H1 (cell line): ENCODE data around the gene FMNL2. TPM values are rescaled to one million over a fixed set of nuclear protein-coding genes. Genes with fewer than 3 reads are reported as not detected.

Experiments used
- CTCF ChIA-PET: fragments of 300-600 bp; sonication (Branson Sonifier 250); formaldehyde crosslinking; loops from one replicate; lab custom pipeline; 2021; ENCODE audit not compliant: partially characterized antibody; lab: Charles Lee
- POLR2A ChIA-PET: fragments of 300-600 bp; sonication (Branson Sonifier 250); formaldehyde crosslinking; loops from one replicate; lab custom pipeline; 2021; ENCODE audit warnings: inconsistent platforms; ENCODE audit not compliant: partially characterized antibody; lab: Charles Lee
- DNase-seq, 2 experiments: peaks; one replicate each; pipeline versions ENCODE4 v3.0.0 to v3.0.0-alpha.2; 2010 to 2022; ENCODE audit warnings: low spot score in 2 of 2, low read depth in 1 of 2, mixed read lengths in 1 of 2
- FAIRE-seq: peaks from 2 replicates; lab custom pipeline; 2011; peaks lifted over from hg19 to GRCh38; lab: Jason Lieb, UNC
- H2AFZ ChIP-seq: 2 replicates; pipeline ENCODE4 v1.8.1; 2012; ENCODE audit warnings: low read length, inconsistent platforms
- H2AK5ac ChIP-seq: 2 replicates; pipeline ENCODE4 v1.6.1; 2013; ENCODE audit warnings: low read depth, low read length
- H2BK120ac ChIP-seq: replicated peaks from 2 replicates; pipeline ENCODE3; 2013; ENCODE audit warnings: low read depth, low read length, inconsistent platforms
- H2BK12ac ChIP-seq: 2 replicates; pipeline ENCODE4 v1.6.1; 2013; ENCODE audit warnings: low read depth, low read length
- H2BK15ac ChIP-seq: 2 replicates; pipeline ENCODE4 v1.6.1; 2013; ENCODE audit warnings: low read length
- H2BK20ac ChIP-seq: 2 replicates; pipeline ENCODE4 v1.6.1; 2013; ENCODE audit warnings: low read length
- H2BK5ac ChIP-seq: 2 replicates; pipeline ENCODE4 v1.6.1; 2013; ENCODE audit warnings: low read depth, low read length
- H3K14ac ChIP-seq: 2 replicates; pipeline ENCODE4 v1.6.1; 2013; ENCODE audit warnings: inconsistent platforms; ENCODE audit not compliant: insufficient read length
- H3K18ac ChIP-seq: 2 replicates; pipeline ENCODE4 v1.6.1; 2013; ENCODE audit warnings: low read length; ENCODE audit errors: extremely low read depth
- H3K23ac ChIP-seq: 2 replicates; pipeline ENCODE4 v1.6.1; 2013; ENCODE audit warnings: inconsistent platforms; ENCODE audit not compliant: insufficient read length
- H3K23me2 ChIP-seq: 2 replicates; pipeline ENCODE4 v1.6.1; 2013; ENCODE audit warnings: low read depth, low read length
- H3K27ac ChIP-seq: 2 replicates; pipeline ENCODE4 v1.6.1; 2011; ENCODE audit warnings: low read depth, low read length, inconsistent platforms
- H3K27me3 ChIP-seq, 4 experiments: replicated peaks in 1 of 4; 1 replicate in 1 of 4; 2 replicates in 3 of 4; pipeline versions ENCODE4 v1.6.1 to v1.8.1; 2011 to 2013; ENCODE audit warnings: low read length in 3 of 4, mild to moderate bottlenecking in 3 of 4, inconsistent platforms in 2 of 4, mixed read lengths in 2 of 4, moderate library complexity in 1 of 4; ENCODE audit not compliant: control insufficient read depth in 3 of 4, insufficient read depth in 3 of 4; ENCODE audit errors: extremely low read depth in 1 of 4
- H3K36me3 ChIP-seq, 4 experiments: 2 replicates each; pipeline versions ENCODE4 v1.6.1 to v1.8.1; 2011 to 2013; ENCODE audit warnings: mild to moderate bottlenecking in 4 of 4, low read length in 3 of 4, moderate library complexity in 2 of 4, control low read depth in 1 of 4, inconsistent platforms in 1 of 4; ENCODE audit not compliant: insufficient read depth in 4 of 4, control insufficient read depth in 2 of 4
- H3K4ac ChIP-seq: replicated peaks from 2 replicates; pipeline ENCODE3; 2013; ENCODE audit warnings: low read length, low read depth, mixed read lengths, inconsistent platforms; ENCODE audit not compliant: insufficient read length
- H3K4me1 ChIP-seq, 4 experiments: replicated peaks in 1 of 4; 1 replicate in 1 of 4; 2 replicates in 3 of 4; pipeline versions ENCODE4 v1.6.1 to v1.8.1; 2011 to 2013; ENCODE audit warnings: low read length in 3 of 4, inconsistent platforms in 2 of 4, mixed read lengths in 1 of 4; ENCODE audit not compliant: insufficient read depth in 4 of 4, control insufficient read depth in 3 of 4
- H3K4me2 ChIP-seq, 2 experiments: 2 replicates each; pipeline versions ENCODE4 v1.6.1 to v1.8.1; 2011 to 2013; ENCODE audit warnings: low read depth in 2 of 2, low read length in 2 of 2, control low read depth in 1 of 2, inconsistent platforms in 1 of 2, mild to moderate bottlenecking in 1 of 2; ENCODE audit not compliant: insufficient read depth in 1 of 2
- H3K4me3 ChIP-seq, 4 experiments: fragments of 200-600, 300-600 bp in 1 of 4; sonication (generic), shearing (Covaris generic), sonication (Bioruptor Twin) in 1 of 4; 2 replicates each; pipeline versions ENCODE4 v1.5.1 to v1.8.1; 2011 to 2016; ENCODE audit warnings: low read length in 4 of 4, low read depth in 3 of 4, control low read depth in 2 of 4, inconsistent platforms in 2 of 4, mild to moderate bottlenecking in 2 of 4, mixed read lengths in 1 of 4, moderate library complexity in 1 of 4; ENCODE audit not compliant: insufficient read depth in 2 of 4; ENCODE audit errors: extremely low read depth in 1 of 4
- H3K56ac ChIP-seq: replicated peaks from 2 replicates; pipeline ENCODE3; 2013; ENCODE audit warnings: low read depth, mild to moderate bottlenecking, mixed read lengths, low read length, inconsistent platforms; ENCODE audit not compliant: insufficient read length
- H3K79me1 ChIP-seq: 2 replicates; pipeline ENCODE4 v1.6.1; 2013; ENCODE audit warnings: low read depth, low read length, control low read depth
- H3K79me2 ChIP-seq, 2 experiments: 2 replicates each; pipeline versions ENCODE4 v1.6.1 to v1.8.1; 2012 to 2013; ENCODE audit warnings: low read length in 2 of 2, mild to moderate bottlenecking in 2 of 2, inconsistent platforms in 1 of 2; ENCODE audit not compliant: insufficient read depth in 2 of 2, control insufficient read depth in 1 of 2
- H3K9ac ChIP-seq, 4 experiments: replicated peaks in 1 of 4; 1 replicate in 1 of 4; 2 replicates in 3 of 4; pipeline versions ENCODE4 v1.6.1 to v1.8.1; 2011 to 2013; ENCODE audit warnings: low read depth in 3 of 4, low read length in 3 of 4, control low read depth in 2 of 4, mild to moderate bottlenecking in 2 of 4, moderate library complexity in 2 of 4, inconsistent platforms in 1 of 4; ENCODE audit errors: extremely low read depth in 1 of 4
- H3K9me3 ChIP-seq, 2 experiments: 2 replicates each; pipeline versions ENCODE4 v1.6.1 to v1.8.1; 2012 to 2013; ENCODE audit warnings: mild to moderate bottlenecking in 2 of 2, moderate library complexity in 2 of 2, control low read depth in 1 of 2, inconsistent platforms in 1 of 2, low read depth in 1 of 2, low read length in 1 of 2, mixed read lengths in 1 of 2; ENCODE audit not compliant: insufficient read depth in 2 of 2
- H4K20me1 ChIP-seq, 2 experiments: replicated peaks in 1 of 2; 2 replicates each; pipeline versions ENCODE3 to v1.8.1; 2011 to 2013; ENCODE audit warnings: inconsistent platforms in 2 of 2, low read length in 2 of 2, mild to moderate bottlenecking in 1 of 2; ENCODE audit not compliant: insufficient read depth in 2 of 2, control insufficient read depth in 1 of 2
- H4K5ac ChIP-seq: 2 replicates; pipeline ENCODE4 v1.6.1; 2013; ENCODE audit warnings: low read length, low read depth, mixed read lengths, inconsistent platforms; ENCODE audit not compliant: insufficient read length
- H4K8ac ChIP-seq: 2 replicates; pipeline ENCODE4 v1.8.0; 2013; ENCODE audit warnings: mild to moderate bottlenecking, moderate library complexity, low read length, inconsistent platforms; ENCODE audit not compliant: insufficient read depth; ENCODE audit errors: extremely low read depth
- H4K91ac ChIP-seq: replicated peaks from 2 replicates; pipeline ENCODE3; 2013; ENCODE audit warnings: low read length, mixed read lengths, inconsistent platforms; ENCODE audit not compliant: insufficient read length
- NANOG ChIP-seq: IDR thresholded peaks from 2 replicates; pipeline ENCODE4 v1.6.1; 2011; ENCODE audit warnings: low read length, low read depth, mild to moderate bottlenecking, inconsistent platforms; ENCODE audit not compliant: insufficient read depth, poor library complexity, severe bottlenecking
- POLR2AphosphoS5 ChIP-seq: IDR thresholded peaks from 2 replicates; pipeline ENCODE4 v1.6.1; 2011; ENCODE audit warnings: low read depth, low read length
- WGBS, 2 experiments: shearing (Covaris generic) in 1 of 2; methylation state at CpG; one replicate each; pipeline versions ENCODE4 v1.1.6 to v1.1.7; 2013 to 2015; ENCODE audit warnings: low lambda C conversion rate in 2 of 2, mixed read lengths in 2 of 2, inconsistent platforms in 1 of 2, low coverage in 1 of 2, missing lambda C conversion rate in 1 of 2; ENCODE audit not compliant: insufficient replicate concordance in 2 of 2, insufficient coverage in 1 of 2, insufficient read length in 1 of 2; ENCODE audit errors: extremely low coverage in 1 of 2, missing lambda C conversion rate in 1 of 2; 5-methylcytosine and 5-hydroxymethylcytosine counted together
- polyA plus RNA-seq, 7 experiments: library from polyadenylated mRNA; depleted of rRNA in 3 of 7; stranded (reverse) in 5 of 7; unstranded in 2 of 7; fragments of >200 nt in 5 of 7; fragments of 200-250 nt in 2 of 7; gene quantifications; 1 replicate in 5 of 7; 2 replicates in 1 of 7; 4 replicates in 1 of 7; pipeline versions ENCODE4 v1.2.1 to v1.2.3, GENCODE V29; 2011 to 2013; ENCODE audit warnings: missing spikeins in 2 of 7, mixed read lengths in 2 of 7
- total RNA-seq: library from RNA; stranded (reverse); fragmentation: NEBNext Ultra II Directional; extraction: Animal tissue kit (Norgen Biotek cat#: 25700); gene quantifications from 2 replicates; pipeline ENCODE4 v1.2.1, GENCODE V29; 2021

Gene FMNL2
- total and polyA plus RNA-seq, 2 of the 8 experiments (the other 6 are each of a cell fraction or from before 2014, with no cell fraction given) = 15.5 to 45.1 TPM

DNA sequence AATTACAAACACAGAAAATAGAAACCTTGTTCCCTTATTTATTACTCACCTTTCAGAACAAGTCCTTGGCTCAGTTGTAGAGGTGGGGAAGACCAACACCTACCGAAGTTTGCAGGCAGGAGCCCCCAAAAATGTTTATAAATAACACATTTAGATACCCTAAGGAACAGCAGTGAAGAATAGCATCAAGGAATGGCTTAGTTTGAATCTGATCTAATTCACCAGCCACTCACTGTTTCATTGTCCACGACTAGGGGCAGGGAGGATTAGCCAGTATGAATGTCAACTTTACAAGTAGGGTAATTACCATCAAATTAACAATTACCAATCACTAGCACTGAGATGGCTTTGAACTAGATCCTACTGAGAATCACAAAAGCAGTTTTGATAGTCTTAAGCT lies 316.9 kb downstream of the FMNL2 start:
- ChIA-PET CTCF (interaction anchor here (1.1 kb wide), 1 partner anchor 63 kb away, joined by 4 read pairs; no protein-coding TSS in a partner anchor), POLR2A (interaction anchor here (0.9 to 1.5 kb wide), 3 partner anchors 14 to 618 kb away, joined by 3 read pairs; no protein-coding TSS in a partner anchor)
- WGBS, 2 experiments = 83% methylated on average over 2 of the region's 2 CpGs; no CpG with 5 or more reads in 1 of the 2 experiments
- no peaks in the 10 kb centered on the region for H3K79me1 ChIP-seq
- no peaks in the 10 kb centered on the region for H3K9me3 ChIP-seq
- no peaks in the 10 kb centered on the region for H3K23me2 ChIP-seq
- no peak overlapping the region for H3K4me2 ChIP-seq
- H3K36me3 ChIP-seq = peaks cover 2 to 62% (median 15%) of the 10 kb centered on the region in 4 experiments; a peak in 6 of 8 replicates
- H3K56ac ChIP-seq = no peak overlapping the region
- no peak for DNase-seq
- no peak for FAIRE-seq
- no peak overlapping the region for H4K8ac ChIP-seq
- no peak overlapping the region for H3K14ac ChIP-seq
- H2BK15ac ChIP-seq = no peak overlapping the region
- H2BK12ac ChIP-seq = no peak overlapping the region
- H4K91ac ChIP-seq = no peak overlapping the region
- H3K27me3 ChIP-seq = no peaks in the 10 kb centered on the region
- no peak overlapping the region for H2AFZ ChIP-seq
- H3K18ac ChIP-seq = no peak overlapping the region
- H3K9ac ChIP-seq = no peak overlapping the region; a peak in 1 of 7 replicates
- no peak overlapping the region for H2AK5ac ChIP-seq
- no peak overlapping the region for H2BK120ac ChIP-seq
- H3K4me3 ChIP-seq = no peak overlapping the region
- H4K5ac ChIP-seq = no peak overlapping the region
- H2BK5ac ChIP-seq = no peak overlapping the region
- H3K23ac ChIP-seq = no peak overlapping the region
- no peak overlapping the region for H2BK20ac ChIP-seq
- H3K79me2 ChIP-seq = no peaks in the 10 kb centered on the region
- TF ChIP-seq NANOG = no peak
- peak; percentile 44; the same call in 1 of the 2 replicates for TF ChIP-seq POLR2AphosphoS5
- H3K4me1 ChIP-seq = peaks cover 0 to 4% (median 1%) of the 10 kb centered on the region in 4 experiments; a peak in 1 of 7 replicates
- H4K20me1 ChIP-seq = no peaks in the 10 kb centered on the region
- H3K27ac ChIP-seq = no peak overlapping the region
- no peak overlapping the region for H3K4ac ChIP-seq
